KMS-11 (cell line): ENCODE measurements around the gene CEBPE.

Experiments used
- H2AFZ ChIP-seq: fragments of 200-600 bp; sonication (generic); 2 replicates; pipeline ENCODE4 v1.6.1; 2016; ENCODE audit warnings: antibody characterized with exemption, mixed run types, low read depth
- H3K27ac ChIP-seq: fragments of 200-600 bp; sonication (generic); 2 replicates; pipeline ENCODE4 v1.6.1; 2016; ENCODE audit warnings: mild to moderate bottlenecking, mixed run types
- H3K27me3 ChIP-seq: fragments of 200-600 bp; sonication (generic); 2 replicates; pipeline ENCODE4 v1.6.1; 2017; ENCODE audit warnings: mild to moderate bottlenecking, low read depth, mixed run types, moderate library complexity; ENCODE audit not compliant: insufficient read depth
- H3K36me3 ChIP-seq: fragments of 200-600 bp; sonication (generic); 2 replicates; pipeline ENCODE4 v1.6.1; 2017; ENCODE audit warnings: mild to moderate bottlenecking, mixed run types; ENCODE audit not compliant: insufficient read depth
- H3K4me1 ChIP-seq: fragments of 200-600 bp; sonication (generic); 2 replicates; pipeline ENCODE4 v1.6.1; 2016; ENCODE audit warnings: mild to moderate bottlenecking, low read depth, mixed run types; ENCODE audit not compliant: poor library complexity, severe bottlenecking
- H3K4me2 ChIP-seq: fragments of 200-600 bp; sonication (generic); 2 replicates; pipeline ENCODE4 v1.7.0; 2016; ENCODE audit warnings: mild to moderate bottlenecking, mixed run types
- H3K4me3 ChIP-seq: fragments of 200-600 bp; sonication (generic); IDR thresholded peaks from 2 replicates; pipeline ENCODE4 v1.6.1; 2017; ENCODE audit warnings: low read depth, low read length, mixed read lengths; ENCODE audit not compliant: insufficient read depth
- H3K79me2 ChIP-seq: fragments of 200-600 bp; sonication (generic); 2 replicates; pipeline ENCODE4 v1.6.1; 2016; ENCODE audit warnings: low read depth, mixed run types; ENCODE audit not compliant: insufficient read depth
- H3K9ac ChIP-seq: fragments of 200-600 bp; sonication (generic); 2 replicates; pipeline ENCODE4 v1.6.1; 2016; ENCODE audit warnings: mild to moderate bottlenecking, mixed run types
- H4K20me1 ChIP-seq: fragments of 200-600 bp; sonication (generic); 2 replicates; pipeline ENCODE4 v1.6.1; 2016; ENCODE audit warnings: mild to moderate bottlenecking, mixed run types; ENCODE audit not compliant: insufficient read depth
- CTCF ChIP-seq: fragments of 200-600 bp; sonication (generic); conservative IDR thresholded peaks from 2 replicates; pipeline ENCODE4 v1.6.1; 2017; ENCODE audit warnings: low read depth, mild to moderate bottlenecking, antibody characterized with exemption, low read length, moderate library complexity, mixed read lengths

CEBPE gene

GRCh38 chr14:23164250-23164649 lies 45.2 kb upstream of the CEBPE start:
- no peak overlapping the region for H3K9ac ChIP-seq
- no peak overlapping the region for H3K4me2 ChIP-seq
- H3K27me3 ChIP-seq: no peaks in the 10 kb centered on the region
- peaks cover 18% of the 10 kb centered on the region for H3K4me1 ChIP-seq
- TF ChIP-seq CTCF: no peak
- H4K20me1 ChIP-seq: no peaks in the 10 kb centered on the region
- no peak overlapping the region for H3K27ac ChIP-seq
- H3K4me3 ChIP-seq: no peak overlapping the region
- no peak overlapping the region for H2AFZ ChIP-seq
- no peaks in the 10 kb centered on the region for H3K79me2 ChIP-seq
- no peaks in the 10 kb centered on the region for H3K36me3 ChIP-seq

- TF ChIP-seq CTCF: no peak
- Histone ChIP-seq H3K27ac (no peak overlapping the region), H3K4me1 (peaks cover 18% of the 10 kb centered on the region), H4K20me1 (no peaks in the 10 kb centered on the region), H3K4me3 (no peak overlapping the region), H3K4me2 (no peak overlapping the region), H3K79me2 (no peaks in the 10 kb centered on the region), H2AFZ (no peak overlapping the region), H3K9ac (no peak overlapping the region), H3K36me3 (no peaks in the 10 kb centered on the region), H3K27me3 (no peaks in the 10 kb centered on the region)
Observed at GRCh38 chr14:23163830-23164229, 44.8 kb upstream of the CEBPE start.

DNA sequence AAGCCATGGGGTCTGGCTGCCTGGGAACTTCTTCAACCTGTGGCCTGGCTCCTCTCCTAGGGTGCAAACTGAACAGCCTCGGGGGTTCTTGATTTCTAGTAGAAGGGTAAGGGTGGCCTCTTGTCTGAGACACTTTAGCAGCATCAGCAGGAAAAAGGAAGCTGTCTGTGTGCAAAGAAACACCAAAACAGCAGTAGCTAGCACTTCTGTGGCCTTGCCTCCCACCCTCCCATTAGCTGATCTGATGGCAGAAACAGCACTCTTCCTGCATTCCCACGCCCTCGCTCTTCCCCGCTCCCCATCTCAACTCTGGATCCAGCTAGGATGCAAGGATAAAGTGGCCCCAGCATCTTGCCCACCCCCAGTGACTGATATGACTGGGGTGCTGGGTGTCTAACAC lies 43.7 kb upstream of the CEBPE start:
- H3K27me3 ChIP-seq: no peaks in the 10 kb centered on the region
- H3K4me3 ChIP-seq: no peak overlapping the region
- H3K79me2 ChIP-seq: no peaks in the 10 kb centered on the region
- H3K9ac ChIP-seq: no peak overlapping the region
- no peak overlapping the region for H2AFZ ChIP-seq
- H4K20me1 ChIP-seq: no peaks in the 10 kb centered on the region
- H3K4me1 ChIP-seq: peaks cover 18% of the 10 kb centered on the region
- H3K4me2 ChIP-seq: no peak overlapping the region
- H3K36me3 ChIP-seq: no peaks in the 10 kb centered on the region
- TF ChIP-seq CTCF: no peak
- no peak overlapping the region for H3K27ac ChIP-seq

GRCh38 chr14:23162005-23162404 lies 43.0 kb upstream of the CEBPE start:
- Histone ChIP-seq H3K27me3 (no peaks in the 10 kb centered on the region), H3K4me2 (no peak overlapping the region), H4K20me1 (no peaks in the 10 kb centered on the region), H3K36me3 (no peaks in the 10 kb centered on the region), H3K79me2 (no peaks in the 10 kb centered on the region), H3K4me3 (no peak overlapping the region), H2AFZ (no peak overlapping the region), H3K4me1 (peaks cover 18% of the 10 kb centered on the region), H3K27ac (no peak overlapping the region), H3K9ac (no peak overlapping the region)
- no peak for TF ChIP-seq CTCF
